Activated T-cell treated with anti-CD3 and anti-CD28 coated beads, Interleukin-2, amount 50 U/mL, for 4 hours (primary cell): Measurements from ENCODE around the gene SCNN1A. TPM values are rescaled to one million over a fixed set of nuclear protein-coding genes. Genes with fewer than 3 reads are reported as not detected.
"Not testable (repeated sequence)": the region's sequence is repeated elsewhere in the genome, so short reads cannot be mapped to it uniquely, and the experiment has no call there.

Experiments
- ATAC-seq, 2 donors: fragments of 200-7000 bp; cut with Tn5 transposase; one replicate each; pipeline ENCODE4 v1.10.0; 2021
- DNase-seq: peaks from one replicate; pipeline ENCODE4 v3.0.0-alpha.2; 2020
- H3K27me3 Mint-ChIP-seq: one replicate; pipeline ENCODE4 v1.8.0; 2021; ENCODE audit warnings: low read depth, mixed read lengths
- H3K36me3 Mint-ChIP-seq: one replicate; pipeline ENCODE4 v1.8.0; 2022; ENCODE audit warnings: mixed read lengths; ENCODE audit not compliant: insufficient read depth
- H3K4me1 Mint-ChIP-seq: one replicate; pipeline ENCODE4 v1.8.0; 2021; ENCODE audit warnings: low read depth, mixed read lengths
- H3K4me3 Mint-ChIP-seq: one replicate; pipeline ENCODE4 v1.8.0; 2021; ENCODE audit warnings: mild to moderate bottlenecking, moderate library complexity, mixed read lengths
- H3K9me3 Mint-ChIP-seq: one replicate; pipeline ENCODE4 v1.8.0; 2021; ENCODE audit warnings: mixed read lengths
- total RNA-seq, 3 donors: library from RNA; stranded (reverse); gene quantifications; one replicate each; pipeline ENCODE4 v1.2.1, GENCODE V29; 2021

SCNN1A gene
- total RNA-seq, 3 donors from 2014 or later: 0.05 to 0.84 (median 0.15) TPM

GRCh38 chr12:6354495-6355393 lies 20.6 kb downstream of the SCNN1A start:
- Mint-ChIP-seq H3K4me3 (no peak overlapping the region), H3K27me3 (peaks cover 2% of the 10 kb centered on the region), H3K36me3 (no peaks in the 10 kb centered on the region), H3K4me1 (no peaks in the 10 kb centered on the region), H3K9me3 (no peaks in the 10 kb centered on the region)
- DNase-seq: no peak
- no peak for ATAC-seq

GRCh38 chr12:6352193-6353173 lies 22.9 kb downstream of the SCNN1A start:
- no peaks in the 10 kb centered on the region for H3K36me3 Mint-ChIP-seq
- H3K4me3 Mint-ChIP-seq: no peak overlapping the region
- H3K27me3 Mint-ChIP-seq: peaks cover 2% of the 10 kb centered on the region
- peaks cover 2% of the 10 kb centered on the region for H3K4me1 Mint-ChIP-seq
- DNase-seq (no peak), ATAC-seq (no peak)
- H3K9me3 Mint-ChIP-seq: no peaks in the 10 kb centered on the region

DNA sequence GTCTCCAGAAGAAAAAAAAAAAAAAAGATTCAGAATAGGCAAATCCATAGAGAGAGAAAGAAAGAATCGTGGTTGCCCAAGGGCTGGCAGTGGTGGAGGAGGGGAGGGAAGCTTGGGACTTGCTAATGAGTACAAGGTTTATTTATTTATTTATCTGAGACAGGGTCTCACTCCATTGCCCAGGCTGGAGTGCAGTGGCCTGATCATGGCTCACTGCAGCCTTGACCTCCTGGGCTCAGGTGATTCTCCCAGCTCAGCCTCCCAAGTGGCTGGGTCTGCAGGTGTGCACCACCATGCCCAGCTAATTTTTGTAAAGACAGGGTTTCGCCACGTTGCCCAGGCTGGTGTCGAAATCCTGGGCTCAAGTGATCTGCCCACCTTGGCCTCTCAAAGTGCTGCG lies 23.7 kb downstream of the SCNN1A start:
- Mint-ChIP-seq H3K27me3 (peaks cover 4% of the 10 kb centered on the region), H3K36me3 (no peaks in the 10 kb centered on the region), H3K4me3 (no peak overlapping the region), H3K4me1 (peaks cover 10% of the 10 kb centered on the region), H3K9me3 (no peaks in the 10 kb centered on the region)
- ATAC-seq (no peak), DNase-seq (no peak)

DNA sequence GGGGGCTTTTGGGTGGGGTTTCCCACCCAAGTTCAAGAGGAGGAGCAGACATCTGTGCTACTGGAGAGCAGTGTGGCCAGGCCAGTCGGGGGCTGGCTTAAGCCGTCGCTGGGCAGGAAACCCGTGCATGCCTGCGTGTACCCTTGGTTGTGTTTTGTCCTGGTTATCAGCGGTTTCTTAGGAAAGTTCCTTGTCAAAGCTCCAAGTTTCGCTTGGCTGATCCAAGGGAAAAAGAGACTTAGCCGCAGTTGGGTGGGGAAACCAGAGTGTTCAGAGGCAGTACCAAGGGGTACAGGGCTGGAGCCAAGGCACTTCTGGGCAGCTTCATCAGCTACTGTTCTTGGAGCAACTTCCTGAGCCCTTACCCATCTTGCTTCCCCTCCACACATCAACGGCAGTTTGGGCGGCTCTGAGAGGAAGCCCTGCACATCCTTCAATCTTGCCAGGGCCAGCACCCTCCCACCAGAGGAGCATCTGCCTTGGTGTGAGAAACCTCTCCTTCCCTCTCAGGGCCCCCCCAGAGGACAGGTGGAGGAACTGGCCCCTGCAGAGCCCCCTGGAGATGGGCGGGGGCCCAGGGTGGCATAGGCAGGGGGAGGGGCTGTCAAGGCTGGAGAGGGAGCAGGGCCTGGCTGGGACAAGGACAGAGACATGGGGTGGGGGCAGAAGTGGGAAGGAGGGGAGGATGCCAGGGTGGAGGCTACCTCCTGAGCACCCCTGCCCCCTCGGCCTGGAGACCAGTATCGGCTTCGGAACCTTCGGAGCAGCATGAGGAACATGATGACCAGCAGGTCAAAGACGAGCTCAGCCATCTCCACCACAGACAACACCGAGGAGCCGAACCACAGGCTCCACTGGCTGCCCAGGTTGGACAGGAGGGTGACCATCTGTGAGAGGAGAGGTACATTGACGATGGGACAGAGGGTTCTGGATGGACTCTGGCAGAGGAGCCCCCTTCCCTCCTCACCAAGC lies 27.7 kb downstream of the SCNN1A start:
- ATAC-seq: no peak
- H3K4me3 Mint-ChIP-seq: no peak overlapping the region
- H3K27me3 Mint-ChIP-seq: peaks cover 4% of the 10 kb centered on the region

GRCh38 chr12:6346942-6347341 lies 28.4 kb downstream of the SCNN1A start:
- Mint-ChIP-seq H3K4me1 (peaks cover 44% of the 10 kb centered on the region), H3K9me3 (no peaks in the 10 kb centered on the region), H3K4me3 (no peak overlapping the region), H3K27me3 (peaks cover 4% of the 10 kb centered on the region), H3K36me3 (no peaks in the 10 kb centered on the region)
- ATAC-seq (no peak), DNase-seq (no peak)

More for the DNA sequence above, 27.7 kb downstream of the SCNN1A start:
- Mint-ChIP-seq H3K36me3 (no peaks in the 10 kb centered on the region), H3K9me3 (no peaks in the 10 kb centered on the region), H3K4me1 (peaks cover 37% of the 10 kb centered on the region)
- no peak for DNase-seq

GRCh38 chr12:6346235-6346832 lies 29.0 kb downstream of the SCNN1A start:
- H3K9me3 Mint-ChIP-seq: no peaks in the 10 kb centered on the region
- ATAC-seq (no peak), DNase-seq (no peak)
- H3K4me1 Mint-ChIP-seq: peaks cover 48% of the 10 kb centered on the region
- H3K27me3 Mint-ChIP-seq: peaks cover 4% of the 10 kb centered on the region
- H3K36me3 Mint-ChIP-seq: no peaks in the 10 kb centered on the region
- H3K4me3 Mint-ChIP-seq: no peak overlapping the region

DNA sequence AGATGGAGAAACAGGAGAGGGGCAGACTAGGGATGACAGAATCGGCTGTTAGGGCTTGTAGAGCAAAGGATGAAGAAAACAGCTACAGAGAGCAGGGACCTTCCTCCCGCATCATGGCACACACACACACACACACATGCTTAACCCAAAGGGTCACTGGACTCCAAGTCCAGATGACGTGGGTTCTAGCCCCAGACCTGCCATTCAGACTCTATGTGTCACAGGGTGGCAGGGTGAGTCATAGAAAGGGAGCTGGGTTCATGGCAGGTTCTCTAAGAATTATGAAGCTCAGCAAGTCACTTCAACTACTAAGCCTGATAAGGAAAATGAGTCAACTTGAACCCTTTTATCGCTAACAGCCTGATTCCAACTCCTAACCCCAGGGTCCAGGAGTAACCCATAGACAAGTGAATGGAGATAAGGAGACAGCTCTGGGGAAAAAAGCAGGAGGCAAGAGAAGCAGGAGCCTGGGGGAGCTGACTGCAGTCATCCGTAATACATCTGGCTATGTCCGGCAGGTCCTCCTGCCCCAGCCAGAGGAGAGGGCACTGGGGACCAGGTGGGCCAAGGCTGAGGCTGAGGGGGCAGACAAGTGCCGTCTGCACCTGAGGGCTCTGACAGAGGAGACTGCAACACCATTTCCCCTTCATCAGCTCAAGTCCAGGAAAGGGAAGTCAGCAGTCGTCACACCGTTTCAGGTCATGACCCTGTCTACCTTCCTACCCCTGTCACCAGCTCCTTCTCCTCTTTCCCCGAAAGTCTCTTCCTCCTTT lies 29.9 kb downstream of the SCNN1A start:
- ATAC-seq: peak; percentile 54 to 56
- no peaks in the 10 kb centered on the region for H3K9me3 Mint-ChIP-seq
- peaks cover 48% of the 10 kb centered on the region for H3K4me1 Mint-ChIP-seq
- H3K4me3 Mint-ChIP-seq: no peak overlapping the region
- H3K27me3 Mint-ChIP-seq: peaks cover 4% of the 10 kb centered on the region
- DNase-seq: peak; percentile 45
- no peaks in the 10 kb centered on the region for H3K36me3 Mint-ChIP-seq

DNA sequence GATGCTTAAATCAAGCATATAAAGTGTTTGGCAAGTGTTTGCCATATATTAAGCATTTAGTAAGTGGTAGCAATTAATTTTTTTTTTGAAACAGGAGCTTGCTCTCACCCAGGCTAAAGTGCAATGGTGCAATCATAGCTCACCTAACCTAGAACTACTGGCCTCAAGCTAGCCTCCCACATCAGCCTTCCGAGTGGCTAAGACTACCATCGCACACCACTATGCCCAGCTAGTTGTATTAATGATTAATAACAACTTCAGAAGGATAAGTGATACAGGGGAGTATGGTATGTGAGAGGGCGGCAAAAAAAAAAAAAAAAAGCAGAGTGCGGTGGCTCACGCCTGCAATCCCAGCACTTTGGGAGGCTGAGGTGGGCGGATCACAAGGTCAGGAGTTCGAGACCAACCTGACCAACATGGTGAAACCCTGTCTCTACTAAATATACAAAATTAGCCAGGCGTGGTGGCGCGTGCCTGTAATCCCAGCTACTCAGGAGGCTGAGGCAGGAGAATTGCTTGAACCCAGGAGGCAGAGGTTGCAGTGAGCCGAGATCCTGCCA lies 31.2 kb downstream of the SCNN1A start:
- not testable (repeated sequence) for H3K27me3 Mint-ChIP-seq, H3K36me3 Mint-ChIP-seq, H3K4me3 Mint-ChIP-seq, H3K9me3 Mint-ChIP-seq, DNase-seq, ATAC-seq
- peaks cover 48% of the 10 kb centered on the region for H3K4me1 Mint-ChIP-seq

DNA sequence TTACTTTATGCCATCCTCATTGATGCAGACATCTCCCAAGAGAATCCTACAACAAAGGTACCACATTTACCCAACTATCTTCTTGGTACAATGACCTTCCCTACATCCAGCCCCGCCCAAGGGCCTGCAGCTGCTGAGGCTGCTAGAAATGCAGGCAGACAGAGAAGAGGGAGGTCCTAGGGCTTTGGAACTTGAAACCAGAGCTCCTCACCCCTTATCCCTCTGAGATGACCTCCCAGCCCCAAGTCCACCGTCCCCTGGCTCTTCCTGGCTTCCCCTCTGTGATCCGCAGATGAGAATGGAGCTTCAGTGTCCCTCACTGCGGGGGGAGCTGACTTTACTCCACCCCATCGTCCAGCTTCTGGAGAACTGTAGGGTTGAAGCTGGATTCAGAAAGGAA lies 31.8 kb downstream of the SCNN1A start:
- Mint-ChIP-seq H3K27me3 (peaks cover 4% of the 10 kb centered on the region), H3K4me1 (peaks cover 48% of the 10 kb centered on the region), H3K9me3 (no peaks in the 10 kb centered on the region), H3K4me3 (no peak overlapping the region), H3K36me3 (no peaks in the 10 kb centered on the region)
- ATAC-seq (no peak), DNase-seq (no peak)

GRCh38 chr12:6342140-6342889 lies 33.0 kb downstream of the SCNN1A start:
- no peak for ATAC-seq

GRCh38 chr12:6341417-6342139 lies 33.8 kb downstream of the SCNN1A start, which contains the start of gene TNFRSF1A:
Gene TNFRSF1A, minus strand, starts transcription at chr12:6342076. Its CDS starts 262 bp downstream, at chr12:6341814.
- peaks cover 38% of the 10 kb centered on the region for H3K4me1 Mint-ChIP-seq
- peak; percentile 52 to 64 for ATAC-seq
- DNase-seq: peak; percentile 33
- H3K9me3 Mint-ChIP-seq: no peaks in the 10 kb centered on the region
- no peaks in the 10 kb centered on the region for H3K36me3 Mint-ChIP-seq
- no peak within 1 kb of the TSS for H3K4me3 Mint-ChIP-seq
- peaks cover 2% of the 10 kb centered on the region for H3K27me3 Mint-ChIP-seq

More at GRCh38 chr12:6342140-6342889, 33.0 kb downstream of the SCNN1A start:
- no peaks in the 10 kb centered on the region for H3K9me3 Mint-ChIP-seq
- H3K4me1 Mint-ChIP-seq: peaks cover 44% of the 10 kb centered on the region
- H3K36me3 Mint-ChIP-seq: no peaks in the 10 kb centered on the region
- no peak overlapping the region for H3K4me3 Mint-ChIP-seq
- no peak for DNase-seq
- peaks cover 4% of the 10 kb centered on the region for H3K27me3 Mint-ChIP-seq
